Tracheal epithelial cell (primary cell): ENCODE data around the gene WDR74. TPM values are rescaled to one million over a fixed set of nuclear protein-coding genes. Genes with fewer than 3 reads are reported as not detected.

Source experiments
- total RNA-seq: library from RNA; depleted of rRNA; stranded (reverse); fragments of >200 nt; gene quantifications from 2 replicates; pipeline ENCODE4 v1.2.1, GENCODE V29; 2014

WDR74 gene
- 85.3 and 91.8 TPM in 2 replicates for total RNA-seq

GRCh38 chr11:62839050-62839945 lies at the start of gene WDR74:
TSS of gene WDR74 (minus strand) at chr11:62839590. CDS start at chr11:62839570, 20 bp downstream.

GRCh38 chr11:62880803-62881578 lies 41.6 kb upstream of the WDR74 start, which contains the start of gene SLC3A2:
TSS of gene SLC3A2 (plus strand) at chr11:62880896. CDS start at chr11:62881024, 128 bp downstream.

GRCh38 chr11:62832336-62833234 lies 6.8 kb downstream of the WDR74 start, which contains the start of gene TEX54:
TSS of gene TEX54 (minus strand) at chr11:62832841.

GRCh38 chr11:62831520-62832335 lies 7.7 kb downstream of the WDR74 start, which contains the start of gene STX5:
TSS of gene STX5 (minus strand) at chr11:62832051. CDS start at chr11:62831243, 808 bp downstream.

GRCh38 chr11:62805076-62805892 lies 34.1 kb downstream of the WDR74 start, which contains the start of gene NXF1:
TSS of gene NXF1 (minus strand) at chr11:62805440. CDS start at chr11:62805356, 84 bp downstream.

GRCh38 chr11:62791501-62792201 lies 47.7 kb downstream of the WDR74 start, which contains the start of gene TMEM223:
TSS of gene TMEM223 (minus strand) at chr11:62792006. CDS start at chr11:62791994, 12 bp downstream.

GRCh38 chr11:62787005-62787759 lies 52.2 kb downstream of the WDR74 start, which contains the start of gene TMEM179B:
TSS of gene TMEM179B (plus strand) at chr11:62787402. CDS start at chr11:62787432, 30 bp downstream.

Other genes with a start within 250 kb of the WDR74 start
- gene TUT1, start 248.1 kb downstream of the WDR74 start, total RNA-seq = 7.0 and 9.0 TPM in 2 replicates
- gene MTA2, start 237.7 kb downstream of the WDR74 start, total RNA-seq = 141 and 164 TPM in 2 replicates
- 12.1 and 17.8 TPM in 2 replicates for gene EML3, start 226.8 kb downstream of the WDR74 start, total RNA-seq
- 1.4 and 3.0 TPM in 2 replicates for gene ROM1, start 226.3 kb downstream of the WDR74 start, total RNA-seq
- gene B3GAT3, start 217.6 kb downstream of the WDR74 start, total RNA-seq = 45.1 and 50.5 TPM in 2 replicates
- 132 and 144 TPM in 2 replicates for gene GANAB, start 193.0 kb downstream of the WDR74 start, total RNA-seq
- 25.8 and 30.5 TPM in 2 replicates for gene INTS5, start 186.3 kb downstream of the WDR74 start, total RNA-seq
- gene C11orf98, start 174.4 kb downstream of the WDR74 start, total RNA-seq = 23.9 and 32.8 TPM in 2 replicates
- 4.3 and 26.0 TPM in 2 replicates for gene CSKMT, start 174.3 kb downstream of the WDR74 start, total RNA-seq
- 11.6 and 20.2 TPM in 2 replicates for gene UQCC3, start 167.9 kb downstream of the WDR74 start, total RNA-seq
- gene LBHD1, start 167.3 kb downstream of the WDR74 start, total RNA-seq = 0.85 and 0.96 TPM in 2 replicates
- 172 and 236 TPM in 2 replicates for gene UBXN1, start 160.5 kb downstream of the WDR74 start, total RNA-seq
- under 0.01 and 0.21 TPM in 2 replicates for gene LRRN4CL, start 150.1 kb downstream of the WDR74 start, total RNA-seq
- 27.0 and 61.6 TPM in 2 replicates for gene BSCL2, start 132.2 kb downstream of the WDR74 start, total RNA-seq
- not detected in 2 replicates for gene GNG3, start 131.9 kb downstream of the WDR74 start, total RNA-seq
- 6.0 and 7.2 TPM in 2 replicates for gene HNRNPUL2, start 112.1 kb downstream of the WDR74 start, total RNA-seq
- gene TTC9C, start 111.1 kb downstream of the WDR74 start, total RNA-seq = 19.5 and 36.2 TPM in 2 replicates
- 9.9 and 11.5 TPM in 2 replicates for gene ZBTB3, start 85.4 kb downstream of the WDR74 start, total RNA-seq
- 71.8 and 86.8 TPM in 2 replicates for gene POLR2G, start 78.0 kb downstream of the WDR74 start, total RNA-seq
- gene TAF6L, start 68.2 kb downstream of the WDR74 start, total RNA-seq = 13.3 and 21.1 TPM in 2 replicates
- gene TMEM179B, start 52.2 kb downstream of the WDR74 start, total RNA-seq = 39.3 and 46.3 TPM in 2 replicates
- 25.8 and 29.6 TPM in 2 replicates for gene TMEM223, start 47.6 kb downstream of the WDR74 start, total RNA-seq
- 8.5 and 11.8 TPM in 2 replicates for gene NXF1, start 34.1 kb downstream of the WDR74 start, total RNA-seq
- gene STX5, start 7.5 kb downstream of the WDR74 start, total RNA-seq = 24.9 and 27.2 TPM in 2 replicates
- gene TEX54, start 6.7 kb downstream of the WDR74 start, total RNA-seq = not detected in 2 replicates
- 423 and 762 TPM in 2 replicates for gene SLC3A2, start 41.3 kb upstream of the WDR74 start, total RNA-seq
- not detected in 2 replicates for gene CHRM1, start 81.8 kb upstream of the WDR74 start, total RNA-seq
- not detected in 2 replicates for gene SLC22A6, start 145.4 kb upstream of the WDR74 start, total RNA-seq
- not detected in 2 replicates for gene SLC22A8, start 176.3 kb upstream of the WDR74 start, total RNA-seq